ENCODE measurements around the gene TMEM185B.

- TF ChIP-seq POLR2A (IDR thresholded peaks at IDR 0.05): no peak
- no peak for TF ChIP-seq CTCF (IDR thresholded peaks at IDR 0.05)
- no peak for TF ChIP-seq POLR2AphosphoS5 (IDR thresholded peaks at IDR 0.05)
- no peak for TF ChIP-seq EP300 (IDR thresholded peaks at IDR 0.05; ENCODE audit: low read depth)
These were observed 41.8 kb upstream of the TMEM185B start for GRCh38 chr2:120265006-120265405.
